Uterine smooth muscle cell (primary cell): ENCODE measurements around the gene COPZ2. TPM values are rescaled to one million over a fixed set of nuclear protein-coding genes. Genes with fewer than 3 reads are reported as not detected.

Experiments
- total RNA-seq: library from RNA; depleted of rRNA; stranded (reverse); fragments of >200 nt; gene quantifications from 2 replicates; pipeline ENCODE4 v1.2.3, GENCODE V29; 2014

The COPZ2 gene, protein sequence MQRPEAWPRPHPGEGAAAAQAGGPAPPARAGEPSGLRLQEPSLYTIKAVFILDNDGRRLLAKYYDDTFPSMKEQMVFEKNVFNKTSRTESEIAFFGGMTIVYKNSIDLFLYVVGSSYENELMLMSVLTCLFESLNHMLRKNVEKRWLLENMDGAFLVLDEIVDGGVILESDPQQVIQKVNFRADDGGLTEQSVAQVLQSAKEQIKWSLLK
- 37.1 and 65.5 TPM in 2 replicates for total RNA-seq

GRCh38 chr17:48037036-48037837, at the start of gene COPZ2:
COPZ2 (minus strand) TSS chr17:48037797; CDS start chr17:48037777, 20 bp downstream.

GRCh38 chr17:48047741-48048383, 10.3 kb upstream of the COPZ2 start, which contains the start of gene NFE2L1:
NFE2L1 (plus strand) TSS chr17:48048359; CDS start chr17:48051119, 2,760 bp downstream.

Other genes with a start within 250 kb of the COPZ2 start
- 7.0 and 9.5 TPM in 2 replicates for gene OSBPL7, start 216.0 kb downstream of the COPZ2 start, total RNA-seq
- gene MRPL10, start 206.3 kb downstream of the COPZ2 start, total RNA-seq = 21.4 and 22.5 TPM in 2 replicates
- 0.11 TPM in 1 of 2 replicates, not detected in the other for gene LRRC46, start 206.1 kb downstream of the COPZ2 start, total RNA-seq
- 28.3 and 35.2 TPM in 2 replicates for gene SCRN2, start 196.5 kb downstream of the COPZ2 start, total RNA-seq
- gene SP6, start 186.6 kb downstream of the COPZ2 start, total RNA-seq = 0.11 TPM in 1 of 2 replicates, not detected in the other
- 0.37 and 0.66 TPM in 2 replicates for gene SP2, start 141.6 kb downstream of the COPZ2 start, total RNA-seq
- 18.4 and 31.6 TPM in 2 replicates for gene PNPO, start 96.2 kb downstream of the COPZ2 start, total RNA-seq
- gene PRR15L, start 79.9 kb downstream of the COPZ2 start, total RNA-seq = not detected in 2 replicates
- 94.6 and 109 TPM in 2 replicates for gene CDK5RAP3, start 66.7 kb downstream of the COPZ2 start, total RNA-seq
- gene NFE2L1, start 10.6 kb upstream of the COPZ2 start, total RNA-seq = 129 and 241 TPM in 2 replicates
- 57.4 and 92.6 TPM in 2 replicates for gene CBX1, start 63.7 kb upstream of the COPZ2 start, total RNA-seq
- gene SNX11, start 70.0 kb upstream of the COPZ2 start, total RNA-seq = 11.2 and 12.5 TPM in 2 replicates